HG03575 (cell line): Measurements from ENCODE around the gene DPM1.

Source experiments
- ATAC-seq: cut with Tn5 transposase; IDR thresholded peaks from one replicate; pipeline ENCODE4 v1.9.1; 2021; ENCODE audit not compliant: unreplicated experiment, insufficient number of reproducible peaks, low FRiP score; ENCODE audit errors: extremely low read depth

DPM1 gene

DNA sequence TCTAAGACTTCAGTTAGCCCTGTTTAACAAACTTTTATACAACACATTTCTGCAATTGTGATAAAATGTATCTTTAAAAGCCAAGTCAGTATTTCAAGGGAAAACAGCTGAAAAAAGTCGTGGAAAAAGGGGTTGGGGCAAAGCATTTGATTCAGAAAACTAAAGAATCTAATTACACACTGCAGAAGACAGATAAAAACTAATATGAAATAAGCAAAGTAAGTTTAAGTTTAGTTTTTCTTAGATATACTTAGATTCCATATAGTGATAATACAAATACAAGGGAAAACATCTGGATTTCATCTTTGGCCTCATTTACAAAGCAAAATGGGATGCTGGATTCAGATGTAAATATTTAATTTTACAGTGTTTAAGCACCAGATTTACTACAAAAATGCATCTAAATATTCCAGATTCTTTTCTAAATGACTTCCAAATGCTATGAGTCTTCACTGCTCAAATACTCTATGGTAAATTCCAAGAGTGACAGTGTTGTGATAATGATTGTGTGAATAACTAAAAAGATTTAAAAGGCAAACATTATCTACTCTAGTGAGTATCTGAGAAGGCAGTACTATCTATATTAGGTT lies 25.5 kb downstream of the DPM1 start:
- no peak for ATAC-seq

DNA sequence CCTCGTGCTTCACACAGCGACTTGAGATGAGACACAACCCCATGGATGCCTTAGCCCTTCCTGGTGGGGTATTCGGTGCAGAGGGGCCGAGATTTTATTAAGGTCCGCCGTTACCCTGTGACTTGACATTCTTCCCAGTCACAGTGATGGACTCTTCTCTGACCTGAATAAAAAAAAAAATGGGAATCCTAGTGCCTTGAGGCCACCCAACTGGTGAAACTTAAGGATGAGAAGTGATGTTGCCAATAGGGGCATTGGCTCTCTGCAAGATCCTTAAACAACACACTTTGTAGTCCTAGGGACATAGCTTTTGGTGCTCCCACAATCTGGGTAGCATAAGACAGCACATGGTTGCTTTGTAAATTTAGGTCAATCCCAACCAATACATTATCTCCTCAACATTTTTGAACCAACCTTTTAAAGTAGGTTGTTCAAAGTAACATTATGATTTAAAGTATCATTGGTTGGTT lies 26.3 kb downstream of the DPM1 start:
- no peak for ATAC-seq

DNA sequence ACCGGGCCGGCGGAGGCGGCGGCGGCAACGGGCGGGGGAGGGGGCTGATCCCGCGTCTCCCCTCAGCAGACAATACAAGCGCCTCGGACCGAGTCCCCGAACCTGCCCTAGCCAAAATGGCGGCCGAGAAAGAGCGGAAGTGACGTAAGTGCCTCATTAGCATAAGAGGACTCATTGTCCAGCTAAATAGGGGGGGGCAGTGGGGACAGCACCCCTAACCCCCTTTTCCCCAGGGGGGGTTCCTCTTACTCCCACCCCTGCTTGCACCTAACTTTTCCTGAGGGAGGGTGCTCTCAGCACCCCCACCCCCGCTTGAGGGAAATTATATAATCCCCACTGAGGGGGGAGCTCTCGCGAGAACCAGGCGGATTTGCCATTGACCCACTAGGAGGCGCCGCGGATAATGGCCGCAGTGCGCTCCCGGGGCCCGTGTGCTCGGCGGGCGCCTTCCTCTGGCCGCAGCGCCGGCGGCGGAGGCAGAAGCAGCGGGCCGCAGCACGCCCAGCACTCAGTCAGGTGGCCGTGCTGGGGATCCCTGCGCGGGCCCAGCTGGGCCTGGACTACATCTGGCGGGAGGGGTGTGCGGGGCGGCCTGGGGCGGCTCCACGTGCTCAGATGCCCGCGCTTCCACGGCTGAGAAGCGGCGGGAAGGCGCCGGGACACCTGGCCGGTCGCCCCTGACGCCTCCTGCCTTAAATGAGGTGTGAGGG lies 26.9 kb downstream of the DPM1 start, which contains the start of gene ADNP:
ADNP (minus strand) TSS at position 132 of the 710 bp plus-strand sequence. CDS start 27,441 bp downstream, outside the sequence.
- ATAC-seq = no peak

DNA sequence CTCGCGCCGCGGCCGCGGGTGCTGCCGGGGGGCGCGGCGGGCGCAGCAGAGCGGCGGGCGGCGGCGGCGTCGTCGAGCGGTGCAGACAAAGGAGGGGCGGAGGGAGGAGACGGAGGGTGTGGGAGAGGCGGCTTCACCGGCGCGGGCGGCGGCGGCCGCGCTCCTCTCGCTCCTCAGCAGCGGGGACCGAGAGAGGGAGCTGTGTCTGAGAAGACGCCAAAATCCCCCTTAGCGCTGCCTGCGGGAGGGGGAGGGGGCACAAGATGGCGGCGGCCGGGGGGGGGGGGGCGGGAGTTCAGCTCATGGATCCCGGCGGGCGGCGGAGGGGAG lies 27.4 kb downstream of the DPM1 start:
- ATAC-seq = no peak

DNA sequence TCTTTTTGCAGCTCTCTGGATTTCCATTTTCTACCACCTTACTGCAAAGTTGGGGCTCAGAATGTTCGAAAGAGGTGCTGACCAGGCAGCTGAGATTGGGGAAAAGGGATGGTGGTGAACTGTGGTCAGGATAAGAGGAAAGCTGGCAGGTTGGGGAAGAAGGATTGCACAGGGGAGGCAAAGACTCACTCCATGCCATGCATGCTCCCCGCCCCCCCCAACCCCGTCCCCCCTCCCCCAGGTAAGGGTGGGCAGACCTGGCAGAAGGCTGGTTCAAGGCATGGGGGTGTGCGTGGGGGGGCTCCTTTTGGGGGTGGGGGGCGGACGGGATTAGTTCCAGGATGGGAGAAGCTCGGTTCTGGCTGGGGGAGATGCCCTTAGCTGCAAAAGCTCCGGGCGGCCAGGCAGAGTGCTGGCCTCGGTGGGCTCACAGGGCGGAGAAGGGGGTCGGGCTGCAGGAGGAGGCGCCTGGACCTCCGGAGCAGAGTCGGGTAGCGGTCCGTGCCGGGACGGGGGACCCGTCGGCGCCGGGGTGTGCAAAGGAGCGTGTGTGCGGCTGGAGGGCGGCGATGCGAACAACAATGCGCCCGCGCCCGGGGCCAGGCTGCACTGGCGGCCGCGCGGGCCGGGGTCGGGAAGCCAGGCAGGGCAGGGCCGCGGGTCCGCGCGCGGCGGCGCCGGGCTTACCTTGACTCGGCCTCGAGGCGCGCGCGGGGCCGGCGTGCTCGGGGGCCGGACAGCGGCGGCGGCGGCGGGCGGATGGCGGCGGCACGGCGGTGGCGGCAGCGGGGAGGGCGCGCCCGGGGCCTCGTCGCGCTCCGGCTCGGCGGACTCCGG lies 28.0 kb downstream of the DPM1 start:
- no peak for ATAC-seq

DNA sequence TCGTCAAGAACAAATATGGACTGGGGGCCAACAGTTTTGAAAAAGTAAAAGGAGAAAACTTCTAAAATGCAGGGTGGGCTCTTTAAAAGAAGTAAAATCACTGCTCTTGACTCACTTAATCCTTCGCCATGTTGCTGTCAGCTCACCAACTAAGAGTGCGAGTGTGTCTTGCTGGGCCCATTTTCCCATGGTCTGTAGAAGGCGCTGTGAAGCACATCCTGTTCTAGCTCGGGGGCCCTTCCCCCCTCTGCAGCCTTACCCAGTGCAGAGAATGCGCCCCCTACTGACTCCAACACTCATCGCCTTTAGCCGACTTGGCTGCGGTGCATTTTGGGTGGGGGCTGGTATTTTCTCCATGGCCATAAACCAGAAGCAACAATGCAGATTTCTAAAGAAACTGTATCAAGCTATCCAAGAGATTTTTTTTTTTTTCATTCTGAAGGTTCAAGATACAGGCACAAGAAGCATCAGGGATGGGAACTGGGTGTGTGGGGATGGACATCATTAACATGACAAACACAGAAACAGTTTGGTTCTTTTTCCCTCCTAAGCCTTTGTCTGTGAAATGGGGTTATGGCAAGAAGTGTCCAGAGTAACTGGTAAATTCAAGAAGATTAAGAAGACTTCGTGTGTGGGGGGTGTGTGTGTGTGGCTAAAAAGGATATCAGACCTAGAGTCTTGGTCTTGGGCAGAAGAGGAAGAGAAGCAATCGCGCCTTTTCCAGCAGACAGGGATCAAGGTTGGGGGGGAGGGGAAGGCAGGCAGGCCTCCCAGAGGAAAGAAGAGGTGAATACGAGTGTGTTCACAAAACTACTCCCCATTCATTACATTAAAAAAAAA lies 28.8 kb downstream of the DPM1 start:
- peak; percentile 33 for ATAC-seq

DNA sequence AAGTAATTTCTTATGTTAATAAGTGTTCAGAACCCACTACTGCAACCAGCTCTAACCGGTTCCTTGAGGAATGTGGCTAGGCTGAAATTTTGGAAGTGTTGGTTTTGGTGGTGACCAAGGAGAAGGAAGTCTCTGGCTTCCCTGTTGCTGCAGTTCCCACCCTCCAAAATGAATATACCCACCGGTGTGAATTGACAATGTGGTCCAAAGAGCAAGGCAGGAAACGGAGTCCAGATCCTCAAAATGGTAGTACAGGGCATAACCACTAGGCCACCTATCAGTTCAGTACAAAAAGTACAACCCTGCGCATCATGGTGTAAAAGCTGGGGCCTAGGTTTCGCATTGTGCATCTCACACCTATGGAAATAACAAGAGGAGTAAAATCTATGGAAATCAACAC lies 29.9 kb downstream of the DPM1 start:
- no peak for ATAC-seq

DNA sequence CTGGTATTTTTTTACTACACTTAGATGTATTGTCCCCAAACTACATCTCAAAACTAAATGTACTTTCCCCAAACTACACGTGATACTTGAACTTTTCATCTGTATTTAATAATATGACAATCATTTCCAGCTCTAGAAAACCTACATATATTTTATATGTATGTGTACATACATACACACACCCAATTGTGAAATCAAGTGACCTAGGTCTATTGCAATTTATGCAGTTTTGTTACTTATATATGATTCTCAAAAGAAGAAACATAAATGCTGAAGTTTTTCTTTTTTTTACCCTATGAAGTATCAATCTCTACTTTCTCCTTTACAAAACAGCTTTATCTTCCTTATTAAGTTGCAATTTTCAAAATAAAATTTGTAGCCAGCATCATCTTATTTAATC lies 31.8 kb downstream of the DPM1 start:
- no peak for ATAC-seq

DNA sequence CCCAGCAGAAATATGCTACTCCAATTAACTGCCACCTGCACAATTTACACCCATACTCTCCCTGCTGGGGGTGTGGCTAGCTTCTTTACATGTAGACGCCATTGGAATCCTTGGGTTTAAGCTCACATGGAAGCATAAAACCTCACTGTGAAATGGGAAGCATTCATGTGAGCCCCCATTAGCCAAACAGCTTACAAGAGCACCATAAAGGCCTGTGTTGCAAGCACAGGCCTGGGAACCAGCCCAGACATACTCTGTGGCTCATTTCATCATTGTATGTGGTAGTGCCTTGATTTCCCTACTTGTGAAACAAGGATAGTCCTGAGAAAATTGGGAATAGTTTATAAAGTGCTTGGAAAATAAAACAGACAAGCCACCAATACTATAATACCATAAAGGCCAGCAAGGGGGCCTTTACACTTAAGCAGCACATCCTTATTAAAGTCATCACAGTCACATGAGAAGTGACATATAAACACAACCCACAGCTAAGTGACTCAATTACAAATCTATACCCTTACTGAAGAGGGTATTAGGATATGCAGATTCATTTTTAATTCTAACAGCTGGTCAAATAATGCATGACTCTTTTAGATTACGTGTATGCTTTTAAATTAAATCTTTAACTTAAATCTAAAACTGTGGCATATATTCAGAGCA lies 33.9 kb downstream of the DPM1 start:
- no peak for ATAC-seq

DNA sequence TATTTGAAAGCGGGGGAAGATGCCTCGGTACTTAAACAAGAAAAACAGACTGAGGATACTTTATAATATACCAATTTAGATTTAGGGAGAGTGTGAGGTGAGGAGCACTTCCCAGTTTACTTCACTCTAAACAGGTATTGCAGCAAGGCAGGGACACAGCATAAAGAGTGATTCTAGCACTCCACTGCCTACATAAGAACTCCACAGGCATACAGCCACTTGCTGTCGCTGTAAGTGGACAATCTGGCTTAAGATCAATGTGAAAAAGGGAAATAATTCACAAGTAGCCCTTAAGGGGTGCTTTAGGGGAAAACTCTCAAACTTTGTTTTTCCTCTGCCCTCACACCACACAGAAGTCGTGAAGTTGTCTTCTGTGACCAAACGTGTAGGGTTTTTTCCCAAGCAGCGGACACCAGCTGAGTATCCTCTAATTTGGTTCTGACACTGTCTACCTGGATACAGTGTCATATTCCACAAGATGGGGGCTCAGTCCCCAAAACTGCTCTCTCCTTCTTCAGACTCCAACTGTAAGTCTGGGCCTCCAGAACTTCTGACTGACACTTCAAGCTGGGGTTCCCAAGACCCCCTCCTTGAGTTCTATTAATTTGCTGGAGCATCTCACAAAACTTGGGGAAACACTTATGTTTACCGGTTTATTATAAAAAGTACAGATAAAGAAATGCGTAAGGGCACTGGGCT lies 36.4 kb downstream of the DPM1 start:
- no peak for ATAC-seq

DNA sequence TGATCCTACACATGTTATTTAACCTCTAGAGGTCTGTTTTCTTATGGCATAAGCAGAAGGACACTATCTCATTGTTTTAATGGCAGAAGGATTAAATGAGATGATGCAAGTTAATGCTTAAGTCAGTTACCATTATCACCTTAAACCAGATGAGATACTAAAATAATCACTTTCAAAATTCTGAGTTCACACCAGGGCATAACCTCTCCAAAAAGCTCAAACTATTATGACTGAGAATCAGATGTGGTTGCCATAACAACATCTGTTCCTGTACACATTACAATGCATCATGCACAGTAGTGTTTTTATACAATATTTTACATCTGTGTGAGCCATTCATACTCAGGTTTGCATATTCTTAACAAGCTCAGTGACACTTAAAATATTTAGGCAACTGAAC lies 37.3 kb downstream of the DPM1 start:
- no peak for ATAC-seq

DNA sequence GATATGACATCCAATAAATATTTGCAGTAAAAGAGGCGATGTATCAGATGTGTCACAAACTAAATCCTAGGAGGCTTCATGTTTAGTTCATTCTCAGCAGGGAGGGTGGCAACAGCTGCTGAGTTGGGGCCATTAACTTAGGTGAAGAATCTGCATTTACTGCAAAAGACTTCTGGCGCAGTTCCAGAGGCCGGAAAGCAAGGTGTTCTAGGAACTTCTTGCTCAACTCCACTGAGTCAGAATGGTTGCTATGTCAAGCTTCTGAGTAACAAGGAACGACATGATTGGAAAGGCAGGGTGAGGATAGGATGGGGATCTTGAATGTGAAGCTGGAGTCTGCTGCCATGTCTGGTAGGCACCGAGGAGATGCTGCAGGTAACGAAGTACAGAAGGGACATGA lies 38.8 kb downstream of the DPM1 start:
- ATAC-seq = no peak

DNA sequence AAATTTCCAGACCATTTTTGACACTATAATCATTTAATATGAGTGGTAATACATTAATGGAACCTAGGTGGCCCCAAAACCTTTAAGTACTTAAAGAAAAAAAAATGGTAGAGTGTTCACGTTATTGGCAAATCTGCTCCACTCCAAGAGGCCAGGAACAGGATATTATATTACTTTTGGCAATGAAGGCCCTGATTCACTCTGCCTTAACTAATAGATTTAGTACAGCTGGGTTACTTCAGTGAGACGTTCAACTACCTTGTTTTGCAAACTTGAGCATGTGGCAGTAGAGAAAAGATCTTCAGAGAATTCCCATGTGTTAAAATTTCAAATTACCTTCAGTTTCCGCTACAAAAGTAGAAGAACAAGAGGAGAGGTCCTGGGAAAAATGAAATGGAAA lies 39.9 kb downstream of the DPM1 start:
- ATAC-seq = no peak

DNA sequence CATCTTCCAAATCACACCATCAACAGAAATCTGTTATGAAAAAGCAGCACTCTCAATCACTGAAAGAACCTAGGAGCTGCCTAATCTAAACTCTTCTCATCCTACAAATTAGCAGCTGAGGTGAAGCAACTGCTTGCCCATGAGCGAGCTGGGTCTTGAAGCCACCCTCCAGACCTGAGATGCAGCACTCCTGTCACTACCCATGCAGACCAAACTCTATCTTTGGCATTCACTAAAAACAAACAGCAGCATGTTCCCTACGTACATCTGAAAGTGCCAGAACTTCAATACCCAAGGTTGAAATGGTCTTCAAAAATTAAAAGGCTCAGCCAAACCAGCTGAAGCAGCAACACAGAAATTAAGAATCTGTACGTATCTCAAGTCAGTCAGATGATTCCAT lies 41.4 kb downstream of the DPM1 start:
- no peak for ATAC-seq

DNA sequence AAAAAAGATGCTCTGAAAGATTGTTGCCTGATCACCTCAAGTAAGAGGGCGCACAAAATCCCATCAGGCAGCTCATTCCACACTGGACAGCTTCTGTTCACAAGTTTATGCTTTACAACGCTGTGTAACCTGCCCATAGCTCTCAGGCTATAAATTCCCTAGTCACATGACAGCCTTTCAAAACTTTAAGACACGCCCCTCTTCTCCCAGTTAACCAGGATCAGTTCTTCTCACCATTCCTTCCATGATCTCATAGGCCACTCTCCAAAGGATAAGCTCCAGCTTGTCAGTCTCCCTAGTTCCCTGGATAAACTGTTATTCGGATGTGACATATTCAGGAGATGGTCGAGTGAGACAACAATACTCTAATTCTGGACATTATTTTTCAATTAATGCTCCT lies 42.1 kb downstream of the DPM1 start:
- no peak for ATAC-seq

DNA sequence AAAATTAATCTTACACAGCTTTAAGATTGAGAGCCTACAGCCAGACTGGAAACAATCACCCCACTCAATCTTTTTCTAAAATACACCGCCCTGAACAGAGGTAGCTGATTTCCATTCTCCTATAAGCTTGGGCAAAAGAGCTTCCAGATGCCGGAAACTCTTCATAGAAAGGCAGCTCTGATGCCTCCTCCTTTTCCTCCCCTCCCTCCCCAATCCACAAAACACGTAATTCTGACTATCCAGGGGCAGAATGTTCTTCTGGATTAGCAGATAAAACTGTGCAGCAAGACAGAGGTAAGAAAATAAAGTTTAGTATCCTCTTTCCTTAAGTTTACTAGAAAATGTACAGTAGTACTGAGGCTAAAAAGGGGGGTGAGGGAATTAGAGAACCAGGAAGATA lies 42.9 kb downstream of the DPM1 start:
- ATAC-seq = no peak

DNA sequence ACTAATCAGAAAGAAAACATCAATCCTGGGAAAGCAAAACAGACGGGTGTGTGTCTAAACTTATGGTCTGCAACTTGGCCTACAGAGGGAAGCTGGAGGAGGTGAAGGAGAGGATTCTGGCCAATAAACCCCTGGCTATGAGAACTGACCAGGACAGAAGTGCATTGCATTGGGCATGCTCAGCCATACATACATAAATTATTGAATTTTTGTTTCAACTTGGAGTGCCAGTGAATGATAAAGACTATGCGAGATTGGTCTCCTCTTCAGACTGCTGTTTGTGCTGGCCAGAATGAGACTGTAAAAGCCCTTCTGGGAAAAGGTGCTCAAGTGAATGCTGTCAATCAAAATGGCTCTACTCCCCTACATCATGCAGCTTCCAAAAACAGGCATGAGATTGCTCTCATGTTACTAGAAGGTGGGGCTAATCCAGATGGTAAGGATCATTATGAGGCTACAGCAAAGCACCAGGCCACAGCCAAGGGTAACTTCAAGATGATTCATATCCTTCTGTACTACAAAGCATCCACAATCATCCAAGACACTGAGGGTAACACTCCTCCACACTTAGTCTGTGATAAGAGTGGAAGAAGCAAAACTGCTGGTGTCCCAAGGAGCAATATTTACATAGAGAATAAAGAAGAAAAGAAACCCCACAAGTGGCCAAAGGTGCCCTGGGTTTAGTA lies 44.5 kb downstream of the DPM1 start:
- no peak for ATAC-seq

DNA sequence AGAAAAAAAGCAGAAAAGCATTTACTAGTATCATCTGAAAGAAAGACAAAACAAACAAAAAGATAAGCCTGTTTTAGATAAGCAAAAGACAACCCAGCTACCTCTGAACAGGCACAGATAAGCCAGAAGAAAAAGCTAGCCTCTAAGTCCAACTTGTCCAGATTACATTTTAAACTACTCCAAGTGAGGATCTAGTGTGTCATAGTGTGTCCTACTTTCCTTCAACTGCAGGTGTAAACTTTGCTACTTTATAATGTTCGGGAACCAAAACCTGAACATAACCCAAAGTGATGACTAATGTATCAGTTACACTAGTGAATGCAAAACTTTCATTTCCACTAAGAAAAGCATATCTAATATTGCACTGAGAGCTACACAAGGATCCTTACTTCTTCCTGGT lies 46.6 kb downstream of the DPM1 start:
- ATAC-seq = no peak
